ENCODE results near the gene MSI2.

Gene MSI2

GRCh38 chr17:57516290-57517230, 260.2 kb downstream of the MSI2 start:
- DNase-seq (ENCODE audit: insufficient read length) = no peak

GRCh38 chr17:57517273-57517631, 260.9 kb downstream of the MSI2 start:
- TF ChIP-seq POLR2A (IDR thresholded peaks at IDR 0.05; ENCODE audit: low read depth, low read length) (no peak), POLR2AphosphoS5 (IDR thresholded peaks at IDR 0.05; ENCODE audit: low read depth, low read length) (no peak), TAF1 (IDR thresholded peaks at IDR 0.05; ENCODE audit: borderline replicate concordance, low read depth, low read length) (no peak)
- DNase-seq (ENCODE audit: insufficient read length) (no peak), FAIRE-seq (no peak)

More at GRCh38 chr17:57516290-57517230, 260.2 kb downstream of the MSI2 start:
- no peak for TF ChIP-seq POLR2A (IDR thresholded peaks at IDR 0.05; ENCODE audit: low read depth, low read length)
- no peak for FAIRE-seq

- DNase-seq (ENCODE audit: insufficient read length) = no peak
- TF ChIP-seq POLR2AphosphoS5 (IDR thresholded peaks at IDR 0.05; ENCODE audit: low read depth, low read length) = no peak
- no peak for TF ChIP-seq POLR2A (IDR thresholded peaks at IDR 0.05; ENCODE audit: low read depth, low read length)
- no peak for TF ChIP-seq TAF1 (IDR thresholded peaks at IDR 0.05; ENCODE audit: borderline replicate concordance, low read depth, low read length)
- FAIRE-seq = no peak
Measured at GRCh38 chr17:57517632-57518456, 261.5 kb downstream of the MSI2 start.

DNA sequence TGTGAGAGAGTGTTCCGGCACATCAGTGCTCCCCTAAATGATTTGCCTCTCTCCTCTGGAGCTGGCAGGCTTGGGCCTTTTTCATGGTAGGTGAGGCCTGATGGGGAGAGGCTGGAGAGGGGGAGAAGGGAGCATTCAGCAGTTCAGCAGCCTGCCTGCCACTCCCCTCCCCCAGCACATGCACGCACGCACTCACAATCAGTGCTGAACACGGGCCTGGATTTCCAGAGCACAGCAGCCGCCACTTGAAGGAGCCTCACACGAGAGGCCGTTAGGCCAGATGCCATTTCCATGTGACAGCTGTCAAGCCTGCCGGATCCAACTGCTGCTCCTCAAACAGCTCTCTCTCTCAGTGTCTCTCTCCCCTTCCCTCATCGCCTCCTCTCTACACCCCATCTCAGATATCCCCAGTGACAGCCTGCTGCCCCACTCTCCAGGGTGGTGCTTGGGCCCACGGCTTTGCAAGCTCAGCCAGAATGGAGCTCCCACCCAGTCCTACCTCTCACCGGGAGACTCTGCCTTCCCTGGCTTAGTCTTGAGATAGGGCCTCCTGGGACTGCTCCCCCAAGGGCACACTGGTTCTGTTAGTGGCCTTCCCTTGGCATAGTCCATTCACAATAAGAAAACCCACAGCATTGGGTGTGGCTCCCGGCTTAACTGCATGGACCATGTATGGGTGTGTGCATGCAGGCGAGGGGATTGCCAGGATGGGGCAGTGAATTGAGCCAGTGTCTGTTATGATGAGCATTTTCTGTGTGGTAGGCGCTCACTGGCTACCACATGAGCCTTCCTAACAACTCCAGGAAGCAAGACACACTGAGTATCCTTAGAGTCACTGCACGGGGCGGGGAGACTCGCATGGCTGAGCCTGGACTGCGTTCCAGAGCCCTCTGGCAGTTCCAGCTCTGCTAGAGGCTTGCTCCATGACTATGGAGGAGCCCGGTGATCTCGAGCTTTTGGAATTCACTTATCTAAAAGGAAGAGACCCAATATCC, 262.6 kb downstream of the MSI2 start:
- DNase-seq (ENCODE audit: insufficient read length) (no peak), FAIRE-seq (no peak)
- TF ChIP-seq POLR2A (IDR thresholded peaks at IDR 0.05; ENCODE audit: low read depth, low read length) (no peak), POLR2AphosphoS5 (IDR thresholded peaks at IDR 0.05; ENCODE audit: low read depth, low read length) (no peak), TAF1 (IDR thresholded peaks at IDR 0.05; ENCODE audit: borderline replicate concordance, low read depth, low read length) (no peak)

DNA sequence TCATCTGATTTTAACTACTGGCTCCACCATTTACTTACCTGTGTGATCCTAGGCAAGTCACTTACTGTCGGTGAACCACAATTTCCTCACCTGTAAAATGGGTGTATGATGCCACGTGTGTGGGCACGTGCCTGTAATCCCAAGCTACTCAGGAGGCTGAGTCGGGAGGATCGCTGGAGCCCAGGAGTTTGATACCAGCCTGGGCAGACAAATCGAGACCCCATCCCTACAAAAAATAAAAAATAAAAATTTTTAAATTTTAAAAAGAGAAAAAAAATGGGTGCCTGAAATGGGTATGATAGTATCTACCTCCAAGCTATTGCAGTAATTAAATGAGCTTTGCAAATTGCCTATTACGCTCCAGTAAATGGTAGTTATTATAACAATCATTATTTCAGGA, 263.5 kb downstream of the MSI2 start:
- TF ChIP-seq POLR2AphosphoS5 (IDR thresholded peaks at IDR 0.05; ENCODE audit: low read depth, low read length) = no peak
- no peak for TF ChIP-seq TAF1 (IDR thresholded peaks at IDR 0.05; ENCODE audit: borderline replicate concordance, low read depth, low read length)
- FAIRE-seq = no peak

DNA sequence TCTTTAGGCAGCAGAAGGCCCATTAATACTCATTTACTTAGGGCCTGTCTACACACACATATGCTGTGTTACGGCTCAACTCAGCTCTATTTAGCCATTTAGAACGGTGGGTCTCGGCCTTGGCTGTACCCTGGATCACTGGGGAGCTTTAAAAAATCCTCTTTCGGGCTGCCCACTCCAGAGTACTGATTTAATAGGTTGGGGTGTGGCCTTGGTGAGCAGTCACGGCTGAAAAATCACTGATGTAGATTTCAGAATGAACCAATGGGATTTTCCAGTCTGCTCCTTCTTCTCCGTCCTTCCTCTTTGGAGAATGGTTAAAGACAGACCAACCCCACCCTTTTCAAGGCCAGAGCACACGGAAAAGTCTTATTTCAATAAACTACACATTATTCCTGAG, 265.3 kb downstream of the MSI2 start:
- DNase-seq (ENCODE audit: insufficient read length) (no peak), FAIRE-seq (no peak)
- TF ChIP-seq POLR2A (IDR thresholded peaks at IDR 0.05; ENCODE audit: low read depth, low read length) = no peak
- TF ChIP-seq TAF1 (IDR thresholded peaks at IDR 0.05; ENCODE audit: borderline replicate concordance, low read depth, low read length) = no peak
- no peak for TF ChIP-seq POLR2AphosphoS5 (IDR thresholded peaks at IDR 0.05; ENCODE audit: low read depth, low read length)

More for the DNA sequence above, 263.5 kb downstream of the MSI2 start:
- DNase-seq (ENCODE audit: insufficient read length) = no peak

GRCh38 chr17:57522042-57523005, 266.0 kb downstream of the MSI2 start:
- TF ChIP-seq TAF1 (IDR thresholded peaks at IDR 0.05; ENCODE audit: borderline replicate concordance, low read depth, low read length) (no peak), POLR2AphosphoS5 (IDR thresholded peaks at IDR 0.05; ENCODE audit: low read depth, low read length) (no peak), POLR2A (IDR thresholded peaks at IDR 0.05; ENCODE audit: low read depth, low read length) (no peak)
- DNase-seq (ENCODE audit: insufficient read length) (no peak), FAIRE-seq (no peak)

GRCh38 chr17:57523926-57524632, 267.8 kb downstream of the MSI2 start:
- DNase-seq (ENCODE audit: insufficient read length) (no peak), FAIRE-seq (no peak)
- TF ChIP-seq POLR2A (IDR thresholded peaks at IDR 0.05; ENCODE audit: low read depth, low read length) (no peak), TAF1 (IDR thresholded peaks at IDR 0.05; ENCODE audit: borderline replicate concordance, low read depth, low read length) (no peak), POLR2AphosphoS5 (IDR thresholded peaks at IDR 0.05; ENCODE audit: low read depth, low read length) (no peak)

DNA sequence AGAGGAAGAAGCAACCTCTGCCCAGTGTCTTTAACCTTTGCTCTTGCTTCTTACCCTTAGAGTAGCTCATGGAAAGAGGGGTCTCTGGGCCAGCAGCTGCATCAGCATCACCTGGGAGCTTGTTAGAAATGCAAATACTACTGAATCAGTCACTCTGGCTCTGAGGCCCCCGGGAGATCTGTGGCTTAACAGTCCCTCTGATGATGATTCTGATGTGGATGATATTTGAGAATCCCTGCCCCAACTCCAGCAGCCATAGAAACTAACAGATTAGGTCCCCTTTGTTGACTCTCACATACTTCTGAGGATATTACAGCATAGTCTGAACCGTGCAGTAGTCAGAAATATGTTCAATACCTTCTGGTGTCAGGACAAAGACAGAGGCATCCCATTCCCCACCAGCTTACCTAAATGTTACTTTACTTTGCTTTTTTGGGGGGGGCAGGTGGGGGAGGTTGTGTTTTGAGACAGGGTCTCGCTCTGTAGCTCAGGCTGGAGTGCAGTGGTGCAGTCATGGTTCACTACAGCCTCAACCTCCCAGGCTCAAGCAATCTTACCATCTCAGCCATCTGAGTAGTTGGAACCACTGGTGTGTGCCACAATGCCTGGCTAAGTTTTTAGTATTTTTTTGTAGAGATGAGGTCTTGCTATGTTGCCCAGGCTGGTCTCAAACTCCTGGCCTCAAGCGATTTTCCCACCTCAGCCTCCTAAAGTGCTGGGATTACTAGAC, 268.7 kb downstream of the MSI2 start:
- DNase-seq (ENCODE audit: insufficient read length) (no peak), FAIRE-seq (peak; percentile 17)
- TF ChIP-seq POLR2A (IDR thresholded peaks at IDR 0.05; ENCODE audit: low read depth, low read length) (no peak), TAF1 (IDR thresholded peaks at IDR 0.05; ENCODE audit: borderline replicate concordance, low read depth, low read length) (no peak), POLR2AphosphoS5 (IDR thresholded peaks at IDR 0.05; ENCODE audit: low read depth, low read length) (no peak)
